ENCODE measurements around the gene TRIM15. TPM values are rescaled to one million over a fixed set of nuclear protein-coding genes. Genes with fewer than 3 reads are reported as not detected.

The TRIM15 gene
- total and polyA plus RNA-seq, 2 of the 4 experiments (the other 2 are of a cell fraction), result not detected

DNA sequence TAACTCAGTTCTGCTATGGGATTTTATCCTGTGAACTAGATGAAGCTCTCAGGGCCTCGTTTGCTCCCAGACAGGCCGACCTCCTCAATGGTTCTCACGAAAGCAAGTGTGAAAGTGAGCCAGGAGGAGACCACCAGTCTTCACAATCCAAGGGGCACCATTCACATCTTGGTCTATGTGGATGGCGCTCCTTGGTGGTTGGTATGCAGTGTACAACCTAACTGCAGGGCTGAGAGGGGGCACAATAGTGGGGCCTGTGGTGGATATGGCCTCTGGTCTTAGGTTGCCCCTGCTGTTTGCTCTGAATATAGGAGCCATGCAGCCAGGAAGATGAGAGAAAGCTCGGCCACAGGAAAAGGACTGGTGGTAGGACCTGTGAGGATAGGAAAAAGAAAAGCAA, 25.2 kb downstream of the TRIM15 start:
- no peak overlapping the region for H2AK5ac ChIP-seq (ENCODE audit: low read depth, low read length)
- H4K8ac ChIP-seq (ENCODE audit: low read depth in 2 of 2, low read length in 2 of 2), result no peak overlapping the region
- H2BK15ac ChIP-seq (ENCODE audit: low read depth, low read length), result no peak overlapping the region
- H2BK5ac ChIP-seq (ENCODE audit: low read depth, low read length, poor library complexity, severe bottlenecking), result no peak overlapping the region
- H2AK9ac ChIP-seq (replicated peaks; ENCODE audit: low read depth, low read length, poor library complexity), result no peak overlapping the region
- H3K4ac ChIP-seq (ENCODE audit: low read depth, low read length), result no peak overlapping the region
- no TSS peak for BruUV-seq (replicated peaks)
- H4K5ac ChIP-seq (ENCODE audit: low read depth, low read length), result no peak overlapping the region
- H3K18ac ChIP-seq (ENCODE audit: low read depth, low read length), result no peak overlapping the region
- H3K27ac ChIP-seq (ENCODE audit: insufficient read depth, low read length), result no peak overlapping the region
- H3K56ac ChIP-seq (ENCODE audit: extremely low read depth, insufficient read depth, low read length), result no peak overlapping the region
- no peak overlapping the region for H3K4me2 ChIP-seq (ENCODE audit: low read depth, low read length)
- H3K36me3 ChIP-seq (ENCODE audit: control insufficient read depth, insufficient read depth, low read length), result peaks cover 40% of the 10 kb centered on the region
- H3K9me1 ChIP-seq (ENCODE audit: insufficient read depth, low read length), result no peaks in the 10 kb centered on the region; the same call in 1 of the 2 replicates
- H2AFZ ChIP-seq (replicated peaks; ENCODE audit: low read length, poor library complexity), result no peak overlapping the region
- dilution Hi-C loops (cut with HindIII; ENCODE audit: low sequenced_read_pairs, unreplicated experiment) (no loop called here), intact Hi-C loops (cut with micrococcal nuclease) (no loop called here), in situ Hi-C loops (cut with MboI; ENCODE audit: low sequenced_read_pairs) (no loop called here)
- ChIA-PET CTCF (no interaction called here), POLR2A (ENCODE audit: unreplicated experiment) (no interaction called here)
- no peak overlapping the region for H2BK20ac ChIP-seq (ENCODE audit: low read depth, low read length)
- H3K4me1 ChIP-seq (ENCODE audit: control insufficient read depth, insufficient read depth, low read length), result no peaks in the 10 kb centered on the region
- H3K27me3 ChIP-seq (ENCODE audit: control insufficient read depth, insufficient read depth, low read length), result no peaks in the 10 kb centered on the region
- H4K20me1 ChIP-seq (ENCODE audit: insufficient read depth, low read length), result no peaks in the 10 kb centered on the region
- H3K23ac ChIP-seq (ENCODE audit: low read depth, low read length), result no peak overlapping the region
- no peak overlapping the region for H3K9ac ChIP-seq (ENCODE audit: low read depth, low read length)
- DNase-seq (no peak), ATAC-seq (ENCODE audit: low read depth) (no peak)
- H3K9me3 ChIP-seq (ENCODE audit: control insufficient read depth, insufficient read depth, low read length), result no peaks in the 10 kb centered on the region
- no peak overlapping the region for H2BK120ac ChIP-seq (ENCODE audit: low read depth, low read length)
- TF ChIP-seq RCOR1 (IDR thresholded peaks at IDR 0.05; ENCODE audit: insufficient replicate concordance, low read length), result no peak
- TF ChIP-seq MAFK (IDR thresholded peaks at IDR 0.05; ENCODE audit: low read depth, low read length), result no peak
- TF ChIP-seq RFX5 (IDR thresholded peaks at IDR 0.05; ENCODE audit: low read depth, low read length), result no peak
- no peak for TF ChIP-seq CEBPB (IDR thresholded peaks at IDR 0.05; ENCODE audit: low read depth, low read length)
- TF ChIP-seq POLR2A (IDR thresholded peaks at IDR 0.05; ENCODE audit: low read depth, low read length), result no peak
- TF ChIP-seq CHD1 (IDR thresholded peaks at IDR 0.05; ENCODE audit: low read depth, low read length), result no peak
- TF ChIP-seq, protein P1, sequence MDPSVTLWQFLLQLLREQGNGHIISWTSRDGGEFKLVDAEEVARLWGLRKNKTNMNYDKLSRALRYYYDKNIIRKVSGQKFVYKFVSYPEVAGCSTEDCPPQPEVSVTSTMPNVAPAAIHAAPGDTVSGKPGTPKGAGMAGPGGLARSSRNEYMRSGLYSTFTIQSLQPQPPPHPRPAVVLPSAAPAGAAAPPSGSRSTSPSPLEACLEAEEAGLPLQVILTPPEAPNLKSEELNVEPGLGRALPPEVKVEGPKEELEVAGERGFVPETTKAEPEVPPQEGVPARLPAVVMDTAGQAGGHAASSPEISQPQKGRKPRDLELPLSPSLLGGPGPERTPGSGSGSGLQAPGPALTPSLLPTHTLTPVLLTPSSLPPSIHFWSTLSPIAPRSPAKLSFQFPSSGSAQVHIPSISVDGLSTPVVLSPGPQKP (IDR thresholded peaks at IDR 0.05; ENCODE audit: borderline replicate concordance, low read depth, low read length), result no peak
- no peak for TF ChIP-seq MXI1 (IDR thresholded peaks at IDR 0.05; ENCODE audit: borderline replicate concordance, low read depth, low read length)
- TF ChIP-seq, protein P2, sequence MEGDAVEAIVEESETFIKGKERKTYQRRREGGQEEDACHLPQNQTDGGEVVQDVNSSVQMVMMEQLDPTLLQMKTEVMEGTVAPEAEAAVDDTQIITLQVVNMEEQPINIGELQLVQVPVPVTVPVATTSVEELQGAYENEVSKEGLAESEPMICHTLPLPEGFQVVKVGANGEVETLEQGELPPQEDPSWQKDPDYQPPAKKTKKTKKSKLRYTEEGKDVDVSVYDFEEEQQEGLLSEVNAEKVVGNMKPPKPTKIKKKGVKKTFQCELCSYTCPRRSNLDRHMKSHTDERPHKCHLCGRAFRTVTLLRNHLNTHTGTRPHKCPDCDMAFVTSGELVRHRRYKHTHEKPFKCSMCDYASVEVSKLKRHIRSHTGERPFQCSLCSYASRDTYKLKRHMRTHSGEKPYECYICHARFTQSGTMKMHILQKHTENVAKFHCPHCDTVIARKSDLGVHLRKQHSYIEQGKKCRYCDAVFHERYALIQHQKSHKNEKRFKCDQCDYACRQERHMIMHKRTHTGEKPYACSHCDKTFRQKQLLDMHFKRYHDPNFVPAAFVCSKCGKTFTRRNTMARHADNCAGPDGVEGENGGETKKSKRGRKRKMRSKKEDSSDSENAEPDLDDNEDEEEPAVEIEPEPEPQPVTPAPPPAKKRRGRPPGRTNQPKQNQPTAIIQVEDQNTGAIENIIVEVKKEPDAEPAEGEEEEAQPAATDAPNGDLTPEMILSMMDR (conservative IDR thresholded peaks at IDR 0.05; ENCODE audit: low read depth, low read length), result no peak
- no peak for TF ChIP-seq FOS (IDR thresholded peaks at IDR 0.05; ENCODE audit: low read depth, low read length)
- TF ChIP-seq BHLHE40 (IDR thresholded peaks at IDR 0.05; ENCODE audit: low read depth, low read length), result no peak
- TF ChIP-seq SMC3 (IDR thresholded peaks at IDR 0.05; ENCODE audit: low read depth, low read length), result no peak
- TF ChIP-seq NFE2L2 (IDR thresholded peaks at IDR 0.05; ENCODE audit: low read depth, low read length), result no peak
- TF ChIP-seq MAZ (IDR thresholded peaks at IDR 0.05; ENCODE audit: borderline replicate concordance, low read depth, low read length), result no peak
- TF ChIP-seq RAD21 (IDR thresholded peaks at IDR 0.05; ENCODE audit: low read length), result no peak
- TF ChIP-seq, protein P3, sequence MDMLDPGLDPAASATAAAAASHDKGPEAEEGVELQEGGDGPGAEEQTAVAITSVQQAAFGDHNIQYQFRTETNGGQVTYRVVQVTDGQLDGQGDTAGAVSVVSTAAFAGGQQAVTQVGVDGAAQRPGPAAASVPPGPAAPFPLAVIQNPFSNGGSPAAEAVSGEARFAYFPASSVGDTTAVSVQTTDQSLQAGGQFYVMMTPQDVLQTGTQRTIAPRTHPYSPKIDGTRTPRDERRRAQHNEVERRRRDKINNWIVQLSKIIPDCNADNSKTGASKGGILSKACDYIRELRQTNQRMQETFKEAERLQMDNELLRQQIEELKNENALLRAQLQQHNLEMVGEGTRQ (IDR thresholded peaks at IDR 0.05; ENCODE audit: low read depth, low read length), result no peak
- H3K4me3 ChIP-seq (ENCODE audit: insufficient read depth, low read depth, low read length), result no peak overlapping the region
- H3K14ac ChIP-seq (replicated peaks; ENCODE audit: low read depth, low read length), result no peak overlapping the region
- WGBS, 2 experiments (ENCODE audit: extremely low coverage in 2 of 2, insufficient read length in 1 of 2), result 100% methylated on average over 1 of the region's 5 CpGs; no CpG with 5 or more reads in 1 of the 2 experiments
- H3K79me1 ChIP-seq (ENCODE audit: low read depth in 1 of 2, low read length in 2 of 2), result no peaks in the 10 kb centered on the region; a peak in 2 of 4 replicates
- no peak overlapping the region for H4K91ac ChIP-seq (ENCODE audit: insufficient read depth, low read depth, low read length)
